ENCODE data around the gene BMP8A.

DNA sequence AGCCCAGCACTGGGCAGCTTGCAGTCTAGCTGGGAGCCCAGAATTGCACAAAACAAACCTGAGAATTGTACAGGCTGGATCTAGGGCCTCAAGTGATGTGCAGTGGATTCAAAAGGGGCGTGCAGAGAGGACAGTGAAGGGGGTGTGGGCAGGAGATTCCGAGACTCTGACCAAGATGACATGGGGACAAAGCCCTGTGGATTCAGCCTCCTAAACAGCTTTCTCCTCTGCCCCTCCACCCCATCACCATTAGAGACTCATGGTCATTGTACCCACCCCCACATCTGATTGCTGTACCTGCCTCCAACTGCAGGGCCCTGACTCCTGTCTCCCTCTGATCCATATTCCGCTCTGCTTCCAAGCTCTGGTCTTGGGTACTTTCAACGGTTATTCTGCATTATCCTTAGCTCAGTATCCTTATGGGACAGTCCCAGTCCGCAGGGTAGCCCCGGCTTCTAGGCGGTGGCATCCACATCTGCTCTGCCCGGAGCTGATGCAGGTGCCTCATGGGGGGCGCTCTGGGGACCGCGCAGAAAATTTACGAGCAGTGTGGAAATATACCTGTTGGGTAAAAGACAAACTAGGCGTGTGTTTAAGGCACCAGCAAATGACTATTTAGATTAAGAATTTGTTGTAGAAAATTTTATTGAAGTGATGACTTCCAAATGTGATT is 1.7 kb upstream of the BMP8A start:
- TF ChIP-seq, protein P1, sequence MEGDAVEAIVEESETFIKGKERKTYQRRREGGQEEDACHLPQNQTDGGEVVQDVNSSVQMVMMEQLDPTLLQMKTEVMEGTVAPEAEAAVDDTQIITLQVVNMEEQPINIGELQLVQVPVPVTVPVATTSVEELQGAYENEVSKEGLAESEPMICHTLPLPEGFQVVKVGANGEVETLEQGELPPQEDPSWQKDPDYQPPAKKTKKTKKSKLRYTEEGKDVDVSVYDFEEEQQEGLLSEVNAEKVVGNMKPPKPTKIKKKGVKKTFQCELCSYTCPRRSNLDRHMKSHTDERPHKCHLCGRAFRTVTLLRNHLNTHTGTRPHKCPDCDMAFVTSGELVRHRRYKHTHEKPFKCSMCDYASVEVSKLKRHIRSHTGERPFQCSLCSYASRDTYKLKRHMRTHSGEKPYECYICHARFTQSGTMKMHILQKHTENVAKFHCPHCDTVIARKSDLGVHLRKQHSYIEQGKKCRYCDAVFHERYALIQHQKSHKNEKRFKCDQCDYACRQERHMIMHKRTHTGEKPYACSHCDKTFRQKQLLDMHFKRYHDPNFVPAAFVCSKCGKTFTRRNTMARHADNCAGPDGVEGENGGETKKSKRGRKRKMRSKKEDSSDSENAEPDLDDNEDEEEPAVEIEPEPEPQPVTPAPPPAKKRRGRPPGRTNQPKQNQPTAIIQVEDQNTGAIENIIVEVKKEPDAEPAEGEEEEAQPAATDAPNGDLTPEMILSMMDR (IDR thresholded peaks at IDR 0.05; ENCODE audit: insufficient read depth, low read length) = no peak
- TF ChIP-seq SPI1 (IDR thresholded peaks at IDR 0.05; ENCODE audit: borderline replicate concordance, low read depth) = no peak
